ENCODE data around the gene C22orf23.

DNA sequence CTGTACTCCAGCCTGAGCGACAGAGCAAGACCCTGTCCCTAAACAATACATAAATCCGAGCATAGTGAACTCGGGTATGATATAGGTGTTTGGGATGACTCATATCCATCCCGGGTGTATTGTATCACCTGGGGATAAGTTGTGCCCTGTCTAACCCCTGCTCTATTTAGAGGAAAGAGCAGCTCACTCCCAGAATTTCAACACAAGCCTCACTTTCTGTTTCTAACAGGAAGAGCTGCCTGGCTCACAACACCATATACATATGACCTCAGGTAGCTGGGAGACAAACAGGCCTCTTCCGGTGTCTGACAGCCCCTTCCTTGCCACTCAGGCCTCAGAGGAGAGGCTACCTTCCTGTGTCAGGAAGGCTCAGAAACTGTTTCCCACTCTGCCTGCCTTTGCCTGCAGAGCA, 57.2 kb downstream of the C22orf23 start:
- TF ChIP-seq, protein P1, sequence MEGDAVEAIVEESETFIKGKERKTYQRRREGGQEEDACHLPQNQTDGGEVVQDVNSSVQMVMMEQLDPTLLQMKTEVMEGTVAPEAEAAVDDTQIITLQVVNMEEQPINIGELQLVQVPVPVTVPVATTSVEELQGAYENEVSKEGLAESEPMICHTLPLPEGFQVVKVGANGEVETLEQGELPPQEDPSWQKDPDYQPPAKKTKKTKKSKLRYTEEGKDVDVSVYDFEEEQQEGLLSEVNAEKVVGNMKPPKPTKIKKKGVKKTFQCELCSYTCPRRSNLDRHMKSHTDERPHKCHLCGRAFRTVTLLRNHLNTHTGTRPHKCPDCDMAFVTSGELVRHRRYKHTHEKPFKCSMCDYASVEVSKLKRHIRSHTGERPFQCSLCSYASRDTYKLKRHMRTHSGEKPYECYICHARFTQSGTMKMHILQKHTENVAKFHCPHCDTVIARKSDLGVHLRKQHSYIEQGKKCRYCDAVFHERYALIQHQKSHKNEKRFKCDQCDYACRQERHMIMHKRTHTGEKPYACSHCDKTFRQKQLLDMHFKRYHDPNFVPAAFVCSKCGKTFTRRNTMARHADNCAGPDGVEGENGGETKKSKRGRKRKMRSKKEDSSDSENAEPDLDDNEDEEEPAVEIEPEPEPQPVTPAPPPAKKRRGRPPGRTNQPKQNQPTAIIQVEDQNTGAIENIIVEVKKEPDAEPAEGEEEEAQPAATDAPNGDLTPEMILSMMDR (IDR thresholded peaks at IDR 0.05), result no peak
- TF ChIP-seq POLR2A (IDR thresholded peaks at IDR 0.05), result no peak

Measured in body of pancreas (tissue), 4 donors.